Skeletal muscle tissue (tissue), 4 donors: ENCODE data around the gene COX14. TPM values are rescaled to one million over a fixed set of nuclear protein-coding genes. Genes with fewer than 3 reads are reported as not detected.
"Not testable (repeated sequence)": the region's sequence is repeated elsewhere in the genome, so short reads cannot be mapped to it uniquely, and the experiment has no call there.

ENCODE experiments used
- H3K27ac ChIP-seq: one replicate; pipeline ENCODE4 v1.7.0; 2013; ENCODE audit warnings: mild to moderate bottlenecking, low read depth, low read length, inconsistent platforms
- H3K27me3 ChIP-seq, 3 donors: one replicate each; pipeline ENCODE4 v1.7.0; 2013; ENCODE audit warnings: low read length in 3 of 3; ENCODE audit not compliant: control insufficient read depth in 3 of 3, insufficient read depth in 3 of 3
- H3K36me3 ChIP-seq, 3 donors: one replicate each; pipeline ENCODE4 v1.7.0; 2013; ENCODE audit warnings: low read length in 3 of 3; ENCODE audit not compliant: control insufficient read depth in 3 of 3, insufficient read depth in 3 of 3
- H3K4me1 ChIP-seq, 3 donors: one replicate each; pipeline ENCODE4 v1.7.0; 2013; ENCODE audit warnings: low read length in 3 of 3, mild to moderate bottlenecking in 3 of 3; ENCODE audit not compliant: control insufficient read depth in 3 of 3, insufficient read depth in 3 of 3
- H3K4me3 ChIP-seq, 3 donors: one replicate each; pipeline ENCODE4 v1.7.0; 2013; ENCODE audit warnings: low read length in 3 of 3
- H3K9ac ChIP-seq, 3 donors: one replicate each; pipeline ENCODE4 v1.7.0; 2013; ENCODE audit warnings: low read length in 3 of 3, mild to moderate bottlenecking in 3 of 3, moderate library complexity in 2 of 3, low read depth in 1 of 3
- H3K9me3 ChIP-seq, 3 donors: one replicate each; pipeline ENCODE4 v1.7.0; 2013; ENCODE audit warnings: low read length in 3 of 3; ENCODE audit not compliant: control insufficient read depth in 3 of 3
- total RNA-seq: library from RNA; depleted of rRNA; stranded (reverse); fragments of >200 nt; gene quantifications from one replicate; pipeline ENCODE4 v1.2.3, GENCODE V29; 2014
- donor health status: Osteomylitis.

COX14 gene
- total RNA-seq, 1 donor from 2014 or later: 37.1 TPM

DNA sequence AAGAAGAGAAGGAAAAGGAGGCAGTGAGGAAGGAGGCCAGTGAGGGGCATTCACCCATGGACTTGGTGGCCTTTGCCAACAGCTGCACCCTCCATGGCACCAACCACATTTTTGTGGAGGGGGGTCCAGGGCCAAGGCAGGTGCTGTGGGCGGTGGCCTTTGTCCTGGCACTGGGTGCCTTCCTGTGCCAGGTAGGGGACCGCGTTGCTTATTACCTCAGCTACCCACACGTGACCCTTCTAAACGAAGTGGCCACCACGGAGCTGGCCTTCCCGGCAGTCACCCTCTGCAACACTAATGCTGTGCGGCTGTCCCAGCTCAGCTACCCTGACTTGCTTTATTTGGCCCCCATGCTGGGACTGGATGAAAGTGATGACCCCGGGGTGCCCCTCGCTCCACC, 38.3 kb upstream of the COX14 start:
- Histone ChIP-seq H3K4me3 (no peak overlapping the region), H3K36me3 (no peaks in the 10 kb centered on the region), H3K9ac (no peak overlapping the region), H3K27me3 (no peaks in the 10 kb centered on the region), H3K27ac (no peak overlapping the region), H3K9me3 (no peaks in the 10 kb centered on the region), H3K4me1 (peaks cover 8 to 11% (median 10%) of the 10 kb centered on the region in 3 donors)

DNA sequence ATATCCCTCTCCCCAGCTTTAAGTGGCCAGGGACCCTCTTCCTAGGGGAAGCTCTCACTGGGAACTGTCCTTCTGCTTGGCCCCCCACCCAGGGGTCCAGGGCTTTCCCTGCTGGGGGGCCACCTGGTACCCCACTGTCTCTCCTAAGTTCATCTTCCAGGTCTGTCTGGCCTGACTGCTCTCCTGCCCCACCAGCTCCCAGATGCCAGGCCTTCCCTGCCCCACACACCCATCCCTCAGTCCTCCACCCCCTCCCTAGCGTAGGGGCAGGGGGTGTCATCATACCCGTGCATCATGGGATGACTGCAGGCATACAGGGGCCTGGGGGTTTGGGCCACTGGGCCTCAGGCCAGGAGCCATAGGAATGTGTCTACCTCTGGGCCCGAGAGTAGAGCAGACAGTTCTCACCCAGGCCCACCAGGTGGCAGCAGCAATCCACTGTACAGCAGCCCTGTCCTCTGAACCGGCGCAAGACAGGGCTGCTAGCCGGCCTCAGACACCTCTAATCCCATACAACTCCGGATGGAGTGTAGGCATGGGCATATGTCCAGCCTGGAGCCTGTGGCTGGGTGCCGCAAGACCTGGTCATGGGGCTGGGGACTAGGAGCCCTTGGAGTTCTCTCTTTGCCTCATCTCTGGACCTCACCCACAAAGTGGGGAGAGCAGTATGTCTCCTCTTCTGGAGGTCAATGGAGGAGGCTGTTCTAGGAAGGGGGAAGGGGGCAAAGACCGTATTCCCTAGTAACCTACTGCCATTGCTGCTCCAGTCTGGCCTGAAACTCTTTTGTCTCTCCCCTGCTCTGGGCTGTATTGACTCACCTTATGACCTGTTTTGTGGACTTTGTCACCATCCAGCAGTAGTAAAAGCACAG, 36.9 kb upstream of the COX14 start:
- H3K9me3 ChIP-seq: no peaks in the 10 kb centered on the region
- H3K36me3 ChIP-seq: no peaks in the 10 kb centered on the region
- no peak overlapping the region for H3K4me3 ChIP-seq
- no peaks in the 10 kb centered on the region for H3K27me3 ChIP-seq
- peak overlapping the region in 2 of 3 donors; percentile 3 to 47 for H3K9ac ChIP-seq
- no peak overlapping the region for H3K27ac ChIP-seq
- peaks cover 8 to 9% (median 8%) of the 10 kb centered on the region in 3 donors for H3K4me1 ChIP-seq

DNA sequence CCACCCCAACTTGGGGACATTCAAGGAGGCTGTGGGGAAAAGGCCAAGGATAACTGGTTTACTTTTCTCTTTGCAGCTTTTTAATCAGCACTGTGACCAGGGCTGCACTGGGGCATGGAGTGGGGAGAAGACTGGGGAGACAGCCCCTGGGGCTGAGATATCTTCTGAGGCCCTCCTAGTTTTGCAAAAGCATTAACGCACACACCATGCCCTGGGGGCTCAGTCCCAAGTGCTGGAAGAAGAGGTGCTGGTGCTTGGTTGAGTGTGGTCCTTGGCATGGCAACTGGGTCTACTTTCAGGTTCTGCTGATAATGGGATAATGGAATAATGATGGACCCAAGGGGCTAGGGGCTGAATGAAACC, 36.2 kb upstream of the COX14 start:
- Histone ChIP-seq H3K27ac (no peak overlapping the region), H3K4me1 (peaks cover 4 to 6% (median 5%) of the 10 kb centered on the region in 3 donors), H3K36me3 (no peaks in the 10 kb centered on the region), H3K27me3 (no peaks in the 10 kb centered on the region), H3K4me3 (no peak overlapping the region), H3K9ac (peak overlapping the region in 1 of 3 donors; percentile 3), H3K9me3 (no peaks in the 10 kb centered on the region)

DNA sequence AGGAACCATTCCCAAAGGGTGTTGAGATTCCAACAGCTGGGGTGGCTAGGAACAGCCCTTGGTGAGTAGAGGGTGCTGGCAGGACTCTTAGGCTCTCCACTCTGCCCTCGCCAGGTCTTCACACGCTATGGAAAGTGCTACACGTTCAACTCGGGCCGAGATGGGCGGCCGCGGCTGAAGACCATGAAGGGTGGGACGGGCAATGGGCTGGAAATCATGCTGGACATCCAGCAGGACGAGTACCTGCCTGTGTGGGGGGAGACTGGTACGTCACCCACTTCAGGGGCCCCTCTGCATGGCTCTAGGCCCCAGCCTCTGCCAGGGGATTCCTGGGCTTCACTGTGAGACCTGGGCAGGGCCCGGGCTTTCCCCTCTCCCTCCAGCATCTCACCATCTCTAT, 34.9 kb upstream of the COX14 start:
- Histone ChIP-seq H3K4me1 (peaks cover 3 to 6% (median 4%) of the 10 kb centered on the region in 3 donors), H3K9ac (no peak overlapping the region), H3K27ac (no peak overlapping the region), H3K9me3 (no peaks in the 10 kb centered on the region), H3K36me3 (no peaks in the 10 kb centered on the region), H3K4me3 (no peak overlapping the region), H3K27me3 (no peaks in the 10 kb centered on the region)

DNA sequence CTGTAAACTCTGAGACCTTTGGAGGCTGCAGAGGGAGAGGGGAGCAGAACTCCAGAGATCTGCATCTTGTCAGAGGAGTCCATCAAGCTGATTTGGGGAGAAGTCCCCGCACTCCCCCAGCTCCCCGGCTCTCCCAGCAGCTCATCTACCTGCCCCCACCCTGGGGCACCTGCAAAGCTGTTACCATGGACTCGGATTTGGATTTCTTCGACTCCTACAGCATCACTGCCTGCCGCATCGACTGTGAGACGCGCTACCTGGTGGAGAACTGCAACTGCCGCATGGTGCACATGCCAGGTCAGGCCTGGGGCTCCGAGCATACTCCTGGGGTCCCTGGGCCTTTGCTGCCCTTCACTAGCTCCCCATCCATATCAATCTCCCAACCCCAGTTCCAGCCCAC, 33.8 kb upstream of the COX14 start:
- Histone ChIP-seq H3K9ac (no peak overlapping the region), H3K4me1 (peaks cover 3 to 6% (median 4%) of the 10 kb centered on the region in 3 donors), H3K36me3 (no peaks in the 10 kb centered on the region), H3K27me3 (no peaks in the 10 kb centered on the region), H3K9me3 (no peaks in the 10 kb centered on the region), H3K4me3 (no peak overlapping the region), H3K27ac (no peak overlapping the region)

DNA sequence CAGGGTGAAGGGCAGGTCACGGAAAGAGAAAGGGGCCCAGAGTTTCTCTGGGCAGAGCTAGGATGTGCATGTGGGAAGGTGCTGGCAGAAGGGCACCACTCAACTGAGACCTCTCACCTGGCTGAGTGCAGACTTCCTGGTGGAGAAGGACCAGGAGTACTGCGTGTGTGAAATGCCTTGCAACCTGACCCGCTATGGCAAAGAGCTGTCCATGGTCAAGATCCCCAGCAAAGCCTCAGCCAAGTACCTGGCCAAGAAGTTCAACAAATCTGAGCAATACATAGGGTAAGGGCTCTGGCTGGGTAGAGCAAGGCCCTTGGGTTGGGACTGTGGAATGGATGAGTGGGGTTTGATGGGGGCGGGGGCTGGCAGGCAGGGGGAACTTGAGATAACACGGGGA, 32.3 kb upstream of the COX14 start:
- Histone ChIP-seq H3K4me3 (no peak overlapping the region), H3K9ac (no peak overlapping the region), H3K9me3 (no peaks in the 10 kb centered on the region), H3K36me3 (no peaks in the 10 kb centered on the region), H3K27me3 (no peaks in the 10 kb centered on the region), H3K4me1 (peaks cover 6% of the 10 kb centered on the region in 3 donors), H3K27ac (no peak overlapping the region)

DNA sequence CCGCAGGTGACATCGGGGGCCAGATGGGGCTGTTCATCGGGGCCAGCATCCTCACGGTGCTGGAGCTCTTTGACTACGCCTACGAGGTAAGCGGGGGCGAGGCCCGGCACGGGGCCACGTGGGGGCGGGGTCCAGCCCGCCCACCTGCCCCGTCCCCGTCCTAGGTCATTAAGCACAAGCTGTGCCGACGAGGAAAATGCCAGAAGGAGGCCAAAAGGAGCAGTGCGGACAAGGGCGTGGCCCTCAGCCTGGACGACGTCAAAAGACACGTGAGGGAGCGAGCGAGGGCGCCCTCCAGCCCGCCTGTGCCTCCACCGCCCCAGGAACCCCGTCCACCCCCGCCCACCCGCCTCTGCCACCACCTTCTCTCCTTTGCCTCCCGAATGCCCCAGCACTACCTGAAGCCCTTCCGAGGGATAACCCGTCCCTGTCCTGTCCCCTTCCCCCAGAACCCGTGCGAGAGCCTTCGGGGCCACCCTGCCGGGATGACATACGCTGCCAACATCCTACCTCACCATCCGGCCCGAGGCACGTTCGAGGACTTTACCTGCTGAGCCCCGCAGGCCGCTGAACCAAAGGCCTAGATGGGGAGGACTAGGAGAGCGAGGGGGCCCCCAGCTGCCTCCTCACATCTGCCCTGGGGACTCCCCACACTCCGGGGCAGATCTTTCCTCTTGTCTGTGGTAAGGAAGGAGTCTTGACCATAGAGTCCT, 30.8 kb upstream of the COX14 start:
- Histone ChIP-seq H3K9me3 (no peaks in the 10 kb centered on the region), H3K4me3 (no peak overlapping the region), H3K27me3 (no peaks in the 10 kb centered on the region), H3K4me1 (peaks cover 7 to 10% (median 9%) of the 10 kb centered on the region in 3 donors), H3K9ac (no peak overlapping the region), H3K27ac (no peak overlapping the region), H3K36me3 (no peaks in the 10 kb centered on the region)

DNA sequence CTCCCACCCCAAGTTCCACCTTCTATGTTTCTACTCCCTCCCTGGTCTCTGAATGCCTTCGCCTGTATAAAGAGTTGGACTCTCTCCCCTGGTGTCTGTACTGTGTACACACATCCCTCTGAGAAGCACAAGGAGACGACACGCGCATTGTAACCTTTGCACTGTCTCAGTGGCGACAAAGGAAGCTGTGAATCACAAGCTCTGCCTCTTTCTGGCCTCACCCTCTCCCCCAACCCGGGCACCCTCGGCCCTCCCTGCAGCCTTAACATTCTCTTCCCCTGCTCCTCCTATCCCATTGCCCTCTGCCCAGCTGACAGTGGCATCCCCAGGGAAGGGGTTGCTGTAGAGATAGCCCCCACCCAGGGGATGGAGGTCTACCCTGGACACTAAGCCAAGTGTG, 29.4 kb upstream of the COX14 start:
- Histone ChIP-seq H3K27ac (no peak overlapping the region), H3K9ac (no peak overlapping the region), H3K4me3 (no peak overlapping the region), H3K27me3 (no peaks in the 10 kb centered on the region), H3K4me1 (peaks cover 9 to 10% (median 10%) of the 10 kb centered on the region in 3 donors), H3K36me3 (peaks cover 8 to 10% (median 10%) of the 10 kb centered on the region in 3 donors), H3K9me3 (no peaks in the 10 kb centered on the region)

DNA sequence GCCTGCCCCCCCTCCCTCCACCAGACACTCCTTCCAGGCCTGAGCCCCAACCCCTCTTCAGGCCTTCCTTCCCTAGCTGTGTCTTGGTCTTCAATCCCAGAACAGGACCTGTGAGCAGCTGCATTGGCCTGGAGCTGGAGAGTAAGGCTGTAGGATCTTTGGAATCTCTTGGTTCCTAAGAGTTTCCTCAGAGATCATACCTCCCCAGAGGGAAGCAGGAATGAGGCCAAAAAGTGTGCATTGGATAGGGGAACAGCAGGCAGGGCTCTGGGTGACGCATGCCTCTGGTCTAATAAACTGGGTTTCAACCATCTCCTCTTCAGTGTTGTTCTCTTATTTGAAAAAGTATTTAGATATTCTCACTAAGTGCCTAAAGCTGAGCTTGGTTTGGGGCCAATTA, 28.7 kb upstream of the COX14 start:
- Histone ChIP-seq H3K9me3 (no peaks in the 10 kb centered on the region), H3K27me3 (no peaks in the 10 kb centered on the region), H3K27ac (no peak overlapping the region), H3K9ac (no peak overlapping the region), H3K4me1 (peaks cover 9 to 10% (median 10%) of the 10 kb centered on the region in 3 donors), H3K4me3 (no peak overlapping the region), H3K36me3 (peaks cover 10 to 16% (median 11%) of the 10 kb centered on the region in 3 donors)

DNA sequence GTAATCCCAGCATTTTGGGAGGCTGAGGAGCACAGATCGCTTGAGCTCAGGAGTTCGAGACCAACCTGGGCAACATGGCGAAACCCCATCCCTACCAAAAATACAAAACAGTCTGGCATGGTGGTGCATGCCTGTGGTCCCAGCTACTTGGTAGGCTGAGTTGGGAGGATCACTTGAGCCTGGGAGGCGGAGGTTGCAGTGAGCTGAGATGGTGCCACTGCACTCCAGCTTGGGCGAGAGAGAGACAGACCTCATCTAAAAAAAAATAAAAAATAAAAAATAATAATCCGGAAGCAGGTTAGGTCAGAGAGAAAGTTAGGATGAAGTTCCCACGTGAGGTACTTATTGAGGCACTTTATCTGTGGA, 27.6 kb upstream of the COX14 start:
- H3K4me1 ChIP-seq: peaks cover 9 to 19% (median 10%) of the 10 kb centered on the region in 3 donors
- H3K4me3 ChIP-seq: peak overlapping the region; percentile 81 to 97 (median 96)
- not testable (repeated sequence) for H3K9me3 ChIP-seq, H3K27me3 ChIP-seq
- peak overlapping the region; percentile 83 to 91 (median 91) for H3K9ac ChIP-seq
- peak overlapping the region; percentile 78 for H3K27ac ChIP-seq
- peaks cover 10 to 24% (median 21%) of the 10 kb centered on the region in 3 donors for H3K36me3 ChIP-seq
